Chondrocyte (in vitro differentiated cells): ENCODE results near the gene GDPGP1. TPM values are rescaled to one million over a fixed set of nuclear protein-coding genes. Genes with fewer than 3 reads are reported as not detected.

ENCODE experiments used
- DNase-seq: peaks from one replicate; pipeline ENCODE4 v3.0.0; 2021; ENCODE audit warnings: mixed read lengths, low spot score
- H3K27ac Mint-ChIP-seq: one replicate; pipeline ENCODE4 v1.8.0; 2021; ENCODE audit warnings: mild to moderate bottlenecking, moderate library complexity, mixed read lengths; ENCODE audit not compliant: unreplicated experiment
- H3K27me3 Mint-ChIP-seq: 2 replicates; pipeline ENCODE4 v1.8.0; 2021; ENCODE audit warnings: low read depth, mixed read lengths
- H3K36me3 Mint-ChIP-seq: 2 replicates; pipeline ENCODE4 v1.8.0; 2021; ENCODE audit warnings: low read depth, mixed read lengths
- H3K4me1 Mint-ChIP-seq: 2 replicates; pipeline ENCODE4 v1.8.0; 2021; ENCODE audit warnings: low read depth, mild to moderate bottlenecking, mixed read lengths
- H3K4me3 Mint-ChIP-seq: one replicate; pipeline ENCODE4 v1.8.0; 2021; ENCODE audit warnings: mild to moderate bottlenecking, moderate library complexity, mixed read lengths; ENCODE audit not compliant: unreplicated experiment
- H3K9me3 Mint-ChIP-seq: 2 replicates; pipeline ENCODE4 v1.8.0; 2021; ENCODE audit warnings: low read depth, mixed read lengths
- CTCF ChIP-seq: fragments of 200-600 bp; sonication (generic); IDR thresholded peaks from 2 replicates; pipeline ENCODE4 v1.5.0; 2021; ENCODE audit warnings: antibody characterized with exemption, mild to moderate bottlenecking, moderate library complexity
- total RNA-seq: library from RNA; stranded (reverse); gene quantifications from 3 replicates; pipeline ENCODE4 v1.2.1, GENCODE V29; 2021

Gene GDPGP1
- total RNA-seq, 1 donor from 2014 or later, result 5.8 TPM

GRCh38 chr15:90230071-90230494 lies 3.9 kb upstream of the GDPGP1 start:
- Mint-ChIP-seq H3K9me3 (no peaks in the 10 kb centered on the region), H3K4me1 (peaks cover 24% of the 10 kb centered on the region)

GRCh38 chr15:90230610-90231009 lies 3.4 kb upstream of the GDPGP1 start:
- H3K27me3 Mint-ChIP-seq, result no peaks in the 10 kb centered on the region
- H3K4me3 Mint-ChIP-seq, result no peak overlapping the region
- no peak for DNase-seq
- no peak overlapping the region for H3K27ac Mint-ChIP-seq
- H3K4me1 Mint-ChIP-seq, result peaks cover 25% of the 10 kb centered on the region
- TF ChIP-seq CTCF, result no peak
- no peaks in the 10 kb centered on the region for H3K9me3 Mint-ChIP-seq
- H3K36me3 Mint-ChIP-seq, result peaks cover 11% of the 10 kb centered on the region

More at GRCh38 chr15:90230071-90230494, 3.9 kb upstream of the GDPGP1 start:
- Mint-ChIP-seq H3K36me3 (peaks cover 11% of the 10 kb centered on the region), H3K27me3 (no peaks in the 10 kb centered on the region), H3K27ac (no peak overlapping the region), H3K4me3 (no peak overlapping the region)
- DNase-seq, result no peak
- no peak for TF ChIP-seq CTCF

- Mint-ChIP-seq H3K27me3 (no peaks in the 10 kb centered on the region), H3K9me3 (no peaks in the 10 kb centered on the region), H3K4me1 (peaks cover 25% of the 10 kb centered on the region), H3K27ac (no peak overlapping the region), H3K36me3 (peaks cover 11% of the 10 kb centered on the region), H3K4me3 (no peak overlapping the region)
- no peak for DNase-seq
- no peak for TF ChIP-seq CTCF
Measured at GRCh38 chr15:90231028-90232017, 2.7 kb upstream of the GDPGP1 start.

GRCh38 chr15:90232196-90232595 lies 1.8 kb upstream of the GDPGP1 start:
- H3K27ac Mint-ChIP-seq, result no peak overlapping the region
- peak overlapping the region; percentile 81 for H3K4me3 Mint-ChIP-seq
- no peaks in the 10 kb centered on the region for H3K27me3 Mint-ChIP-seq
- DNase-seq, result no peak
- peaks cover 11% of the 10 kb centered on the region for H3K36me3 Mint-ChIP-seq
- H3K4me1 Mint-ChIP-seq, result peaks cover 25% of the 10 kb centered on the region
- TF ChIP-seq CTCF, result no peak
- H3K9me3 Mint-ChIP-seq, result no peaks in the 10 kb centered on the region

GRCh38 chr15:90232941-90233386 lies 1.0 kb upstream of the GDPGP1 start:
- Mint-ChIP-seq H3K4me3 (peak overlapping the region; percentile 81), H3K9me3 (no peaks in the 10 kb centered on the region), H3K36me3 (peaks cover 11% of the 10 kb centered on the region), H3K27me3 (no peaks in the 10 kb centered on the region), H3K27ac (peak overlapping the region; percentile 60), H3K4me1 (peaks cover 25% of the 10 kb centered on the region)
- DNase-seq, result no peak
- no peak for TF ChIP-seq CTCF
